Measurements from ENCODE around the gene MYO3B.
"Not testable (repeated sequence)": the region's sequence is repeated elsewhere in the genome, so short reads cannot be mapped to it uniquely, and the experiment has no call there.

The MYO3B gene

DNA sequence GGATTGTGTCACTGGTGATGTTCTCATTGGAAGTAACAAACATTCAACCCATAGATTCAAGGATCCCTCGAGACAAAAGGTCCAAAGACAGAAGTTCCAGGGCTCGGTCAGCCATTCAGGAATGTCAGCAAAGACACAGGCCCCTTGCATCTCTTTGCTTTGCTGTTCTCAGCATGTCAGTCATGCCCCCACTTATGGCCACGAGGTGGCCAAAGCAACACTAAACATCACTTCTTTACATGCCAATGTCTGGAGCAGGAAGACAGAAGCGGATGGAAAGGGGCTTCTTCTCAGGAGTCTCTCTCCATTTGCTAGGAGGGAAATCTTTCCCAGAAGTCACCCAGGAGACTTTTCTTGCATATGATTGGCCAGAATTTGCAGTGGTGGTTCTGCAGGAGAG lies 345.6 kb downstream of the MYO3B start:
- no peak for DNase-seq

DNA sequence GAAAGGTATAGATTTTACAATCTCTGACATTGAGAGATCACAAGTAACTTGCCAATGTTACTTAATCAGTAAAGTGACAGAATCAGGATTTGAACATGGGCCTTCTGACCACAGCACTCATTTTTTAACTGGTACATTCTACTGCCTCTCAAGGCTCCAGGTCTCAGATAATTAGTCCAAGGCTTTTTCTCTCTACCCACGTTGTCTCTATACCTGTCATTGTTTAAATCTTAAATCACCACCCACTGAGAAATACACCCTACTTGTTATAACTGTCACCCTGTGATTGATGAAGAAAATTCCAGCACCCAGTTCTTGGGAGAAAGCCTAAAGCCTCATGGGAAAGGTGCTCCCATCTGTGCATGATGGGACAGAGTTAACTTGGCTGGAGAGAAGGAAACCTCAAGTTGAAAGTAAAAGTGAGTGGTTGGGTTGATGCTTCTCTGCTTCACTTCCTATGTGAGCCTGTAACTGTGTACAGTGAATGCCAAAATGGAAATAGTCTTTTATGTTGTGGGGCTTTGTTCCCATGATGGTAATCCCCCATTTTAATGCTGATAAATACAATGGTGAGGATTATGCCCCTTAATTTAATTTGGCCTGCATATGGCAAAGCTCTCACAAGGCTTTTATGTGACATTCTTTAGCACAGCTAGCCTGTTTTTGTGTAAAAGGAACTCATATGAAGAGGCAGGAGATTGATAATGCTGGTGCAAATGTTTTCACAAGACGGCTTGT lies 347.1 kb downstream of the MYO3B start:
- peak; percentile 16 for DNase-seq

DNA sequence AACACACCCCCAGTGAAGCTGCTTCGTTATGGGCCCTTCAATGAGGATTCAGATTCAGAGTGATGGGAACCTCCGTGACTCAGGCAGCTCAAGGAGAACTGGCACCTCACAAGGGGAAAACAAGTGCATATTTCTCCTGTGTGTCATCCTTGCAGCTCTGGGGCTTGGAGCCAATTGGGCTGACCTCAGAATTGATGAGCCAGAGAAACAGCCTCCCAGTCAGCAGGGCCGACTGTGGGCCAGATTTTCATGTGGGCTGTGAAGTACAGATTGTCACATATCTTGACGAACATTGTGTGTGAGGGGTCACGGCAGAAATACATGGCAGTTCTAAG lies 347.6 kb downstream of the MYO3B start:
- DNase-seq: peak; percentile 97

DNA sequence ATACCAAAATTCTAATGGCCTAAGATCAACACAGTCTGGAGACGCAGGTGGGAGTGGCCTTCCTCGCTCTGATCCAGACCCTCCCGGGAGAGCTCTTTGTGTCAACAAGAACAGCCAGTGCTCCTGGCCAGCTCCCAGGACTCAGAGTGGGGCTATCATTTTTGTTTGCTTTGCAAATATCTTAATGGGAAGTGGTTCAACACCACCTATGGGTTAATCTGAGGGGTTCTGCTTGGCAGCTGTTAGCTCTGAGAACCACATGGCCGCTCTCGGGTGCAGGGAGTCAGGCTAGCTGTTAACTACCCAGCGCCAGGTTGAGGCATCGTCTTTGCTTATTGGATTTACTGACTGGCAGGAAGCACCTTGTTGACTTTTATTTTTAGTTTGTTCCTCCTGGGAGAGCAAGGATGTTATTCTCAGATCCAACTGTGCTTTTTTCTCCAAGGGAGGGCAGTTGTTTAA lies 352.4 kb downstream of the MYO3B start:
- peak; percentile 58 for DNase-seq

DNA sequence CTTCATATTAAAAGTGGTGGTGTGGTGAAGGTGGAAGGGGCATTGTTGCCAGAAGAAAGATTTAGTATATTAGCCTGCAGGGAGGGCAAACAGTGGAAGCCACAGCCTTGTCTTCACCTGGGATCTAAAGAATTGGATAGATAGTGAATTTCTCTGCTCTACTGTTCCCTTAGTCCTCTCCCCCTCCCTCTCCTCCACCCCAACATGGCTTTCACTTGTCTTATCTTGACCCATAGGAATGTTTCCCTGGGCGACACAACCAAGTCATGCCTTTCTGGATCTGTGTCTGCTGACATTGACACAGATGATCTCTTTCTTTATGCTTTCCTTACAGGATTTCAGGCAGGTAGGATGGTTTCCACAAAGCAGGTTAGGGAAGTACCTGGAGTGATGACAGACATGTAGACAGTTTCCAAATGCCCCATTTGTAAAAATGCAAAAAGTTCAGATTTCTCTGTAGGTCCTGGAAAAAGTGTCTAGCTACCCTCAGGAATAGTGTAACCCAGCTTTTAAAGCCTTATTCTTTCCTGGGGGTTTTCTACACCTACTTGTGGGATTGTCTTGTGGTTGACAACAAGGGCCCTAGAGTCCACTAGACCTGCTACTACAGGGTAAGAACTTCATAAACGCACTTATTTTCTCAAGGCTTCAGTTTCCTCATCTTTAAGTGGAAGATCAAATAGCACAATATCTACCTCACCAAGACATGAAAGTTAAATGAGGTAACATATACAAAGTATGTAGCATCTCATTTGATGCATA lies 353.0 kb downstream of the MYO3B start:
- no peak for DNase-seq

DNA sequence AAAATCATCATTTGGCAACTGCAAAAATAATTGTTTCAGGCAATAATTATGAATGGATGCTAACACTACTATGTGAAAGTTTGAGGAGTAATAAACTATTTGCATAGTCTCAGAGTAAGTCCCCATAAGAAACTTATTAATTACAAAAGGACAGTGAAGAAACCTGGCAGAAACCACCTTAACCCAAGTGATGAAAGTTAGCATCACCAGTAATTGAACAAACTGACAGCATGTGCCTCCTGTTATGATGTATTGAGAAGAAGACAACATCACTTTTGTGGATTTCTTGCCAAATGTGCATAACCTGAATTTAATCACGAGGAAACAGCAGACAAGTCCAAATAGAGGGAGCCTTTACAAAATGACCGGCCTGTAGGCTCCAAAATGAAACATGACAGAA lies 353.9 kb downstream of the MYO3B start:
- no peak for DNase-seq

DNA sequence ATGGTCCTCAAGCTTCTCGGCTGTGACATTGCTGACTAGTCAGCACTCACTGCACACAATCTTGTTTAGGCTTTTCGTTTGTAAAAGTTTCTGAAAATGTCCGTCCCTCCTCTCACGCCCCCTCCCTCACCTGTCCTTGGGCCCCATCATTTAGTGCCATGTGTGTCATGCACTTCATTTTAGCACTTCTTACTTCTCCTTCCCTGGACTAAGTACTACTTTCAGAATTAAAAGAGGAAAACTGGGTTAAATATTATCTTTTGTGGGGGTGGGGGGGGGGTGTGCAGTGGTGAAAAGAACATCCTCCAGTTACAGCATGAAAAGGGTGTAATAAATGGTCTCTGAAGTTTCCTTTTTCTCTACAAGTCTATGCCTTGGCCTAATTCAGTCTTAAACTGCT lies 355.2 kb downstream of the MYO3B start:
- DNase-seq: no peak

DNA sequence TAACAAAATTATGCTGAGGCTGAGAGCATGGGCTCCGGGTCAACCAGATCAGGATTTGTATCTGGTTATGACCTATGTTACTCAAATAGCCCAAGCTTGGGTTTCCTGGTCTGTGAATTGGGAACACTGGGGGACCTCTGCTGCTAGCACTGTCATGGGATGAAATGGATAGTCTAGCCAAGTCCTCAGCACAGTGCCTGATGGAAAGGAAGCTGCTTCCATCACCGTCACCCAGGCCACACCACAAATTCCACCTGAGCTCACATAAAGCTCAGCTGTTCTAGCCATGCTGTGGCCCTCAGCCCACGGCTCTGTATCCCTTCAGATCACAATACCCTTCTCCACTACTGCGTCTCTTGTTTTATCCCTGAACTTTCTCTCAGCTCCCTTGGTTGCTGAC lies 357.6 kb downstream of the MYO3B start:
- no peak for DNase-seq

DNA sequence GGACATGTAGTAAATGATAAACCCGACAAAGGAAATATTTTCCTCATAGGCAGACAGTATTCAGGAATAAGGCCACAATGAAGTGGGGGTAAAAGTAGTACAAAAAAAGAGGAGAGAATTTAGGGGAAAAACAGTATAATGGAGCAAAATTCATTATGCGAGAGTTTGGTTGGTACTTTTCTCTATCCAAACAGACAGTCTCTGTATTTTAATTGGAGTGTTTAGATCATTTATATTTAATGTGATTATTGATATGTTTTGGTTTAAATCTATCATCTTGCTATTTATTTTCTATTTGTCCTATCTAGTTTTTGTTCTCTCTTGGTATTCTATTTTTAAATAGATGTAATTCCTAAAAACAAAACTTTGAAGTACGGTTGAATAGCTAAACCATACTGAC lies 366.9 kb downstream of the MYO3B start:
- no peak for DNase-seq

DNA sequence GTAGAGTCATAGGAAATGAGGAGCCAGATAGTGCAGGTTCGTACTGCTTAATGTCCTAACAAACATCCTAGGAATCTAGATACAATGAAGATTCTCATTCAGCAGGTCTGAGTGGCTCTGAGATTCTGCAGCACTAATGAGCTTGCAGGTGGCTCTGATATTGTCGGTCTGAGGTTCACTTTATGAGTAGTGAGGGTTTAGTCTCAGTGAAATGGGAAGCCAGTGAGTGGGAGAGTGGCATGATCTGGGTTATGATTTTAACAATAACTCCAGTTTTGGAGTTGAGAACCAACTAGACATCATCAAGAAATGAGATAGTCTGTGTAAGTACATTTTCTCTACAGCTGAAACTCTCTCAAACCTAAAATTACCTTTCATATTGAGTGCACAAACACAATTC lies 370.4 kb downstream of the MYO3B start:
- DNase-seq: no peak

DNA sequence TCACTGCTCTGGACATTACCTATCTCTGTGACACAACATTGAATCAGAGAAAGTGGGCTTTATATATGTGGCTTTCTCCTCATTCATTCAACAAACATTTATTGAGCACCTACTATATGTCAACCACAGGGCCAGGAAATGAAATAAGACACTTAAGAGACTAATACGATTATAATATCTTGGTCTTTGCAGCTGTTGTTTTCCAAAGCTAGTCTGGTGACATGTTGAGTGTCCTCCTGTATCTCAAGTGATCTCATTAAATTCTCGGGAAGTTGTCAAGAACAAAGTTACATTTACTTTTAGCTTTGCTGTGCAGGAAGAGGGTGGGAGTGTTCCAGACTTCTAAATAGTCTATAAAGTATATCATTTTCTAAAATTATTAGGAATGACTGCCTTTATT lies 372.6 kb downstream of the MYO3B start:
- DNase-seq: no peak

DNA sequence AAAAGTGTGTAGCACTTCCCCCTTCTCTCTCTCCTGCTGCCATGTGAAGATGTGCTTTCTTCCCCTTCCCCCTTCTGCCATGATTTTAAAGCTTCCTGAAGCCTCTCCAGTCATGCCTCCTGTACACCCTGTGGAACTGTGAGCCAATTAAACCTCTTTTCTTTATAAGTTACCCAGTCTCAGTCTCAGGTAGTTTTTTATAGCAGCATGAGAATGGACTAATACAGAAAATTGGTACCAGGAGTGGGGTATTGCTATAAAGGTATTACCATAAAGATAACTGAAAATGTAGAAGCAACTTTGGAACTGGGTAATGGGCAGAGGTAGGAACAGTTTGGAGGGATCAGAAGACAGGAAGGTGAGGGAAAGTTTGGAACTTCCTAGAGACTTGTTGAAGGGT lies 374.0 kb downstream of the MYO3B start:
- DNase-seq: not testable (repeated sequence)

DNA sequence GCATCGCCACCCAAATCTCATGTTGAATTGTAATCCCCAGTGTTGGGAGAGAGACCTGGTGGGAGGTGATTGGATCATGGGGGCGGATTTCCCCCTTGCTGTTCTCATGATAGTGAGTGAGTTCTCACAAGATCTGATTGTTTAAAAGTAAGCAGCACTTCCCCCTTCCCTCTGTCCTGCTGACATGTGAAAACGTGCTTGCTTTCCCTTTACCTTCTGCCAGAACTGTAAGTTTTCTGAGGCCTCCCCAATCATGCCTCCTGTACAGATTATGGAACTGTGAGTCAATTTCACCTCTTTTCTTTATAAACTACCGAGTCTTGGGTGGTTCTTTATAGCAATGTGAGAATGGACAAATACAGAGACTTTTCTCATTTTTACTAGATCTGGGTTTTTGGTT lies 375.8 kb downstream of the MYO3B start:
- DNase-seq: no peak

DNA sequence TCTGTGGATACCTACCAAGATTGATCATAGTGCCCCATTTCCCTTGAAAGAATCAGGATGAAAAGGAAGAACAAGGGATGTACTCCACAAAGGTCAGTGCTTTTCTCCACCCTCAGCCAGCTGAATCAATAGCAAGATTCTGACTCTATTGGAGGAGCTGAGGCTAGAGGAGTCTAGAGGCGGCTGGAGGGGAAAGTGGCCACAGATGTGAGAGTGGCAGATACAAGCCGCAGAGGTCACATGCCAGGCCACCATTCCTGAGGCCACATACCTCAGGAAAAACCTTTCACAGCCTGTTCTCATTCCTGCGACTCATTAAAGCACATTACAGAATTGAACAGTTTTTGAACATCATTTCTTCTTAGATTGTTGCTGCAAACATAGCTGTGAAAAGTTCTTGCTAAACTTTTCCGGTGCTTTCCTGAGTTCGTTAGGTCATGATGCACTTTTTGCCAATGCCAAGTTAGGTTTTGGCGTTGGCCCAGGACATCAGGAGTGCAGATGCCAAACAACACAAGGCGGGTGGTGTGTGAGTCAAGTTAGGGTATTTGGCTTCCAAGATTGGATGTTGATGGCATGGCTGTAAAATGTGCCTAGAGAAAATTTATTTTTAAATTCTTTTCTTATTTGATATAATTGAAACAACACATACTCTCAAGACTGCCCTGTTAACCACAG lies 376.5 kb downstream of the MYO3B start:
- DNase-seq: peak; percentile 65

DNA sequence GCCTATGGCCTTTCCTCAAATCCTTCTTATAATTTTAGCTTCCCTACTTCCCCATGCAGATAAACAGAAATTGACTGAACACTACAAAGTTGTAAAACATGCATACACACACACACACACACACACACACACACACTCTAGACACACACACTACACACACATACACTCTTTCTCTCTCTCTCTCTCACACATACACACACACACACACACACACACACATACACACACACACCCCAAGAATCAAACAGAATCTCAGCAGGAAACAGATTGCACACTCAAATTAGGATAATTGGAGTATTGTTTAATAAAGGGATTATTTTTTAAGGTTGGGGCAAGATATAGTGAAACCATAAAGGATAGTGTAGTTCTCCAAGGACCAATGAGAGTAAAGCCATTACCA lies 385.0 kb downstream of the MYO3B start:
- DNase-seq: no peak

DNA sequence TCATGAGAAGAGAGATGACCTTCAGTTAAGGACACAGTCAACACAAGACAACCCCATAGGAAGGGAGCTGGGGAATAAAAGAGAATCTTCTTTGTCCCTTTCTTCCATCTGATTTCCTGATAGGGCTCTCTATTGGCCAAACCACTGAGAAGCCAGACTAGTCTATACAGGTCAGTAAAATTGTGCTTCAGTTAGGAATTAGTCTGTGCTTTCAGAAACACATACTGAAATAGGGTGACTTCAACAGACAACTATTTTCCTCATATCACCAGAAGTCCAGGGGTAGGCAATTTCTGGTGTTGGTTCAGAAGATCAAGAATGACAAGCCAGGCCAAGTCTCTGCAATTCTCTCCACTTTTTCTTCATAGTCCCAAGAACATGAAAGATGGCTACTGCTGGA lies 385.5 kb downstream of the MYO3B start:
- no peak for DNase-seq

DNA sequence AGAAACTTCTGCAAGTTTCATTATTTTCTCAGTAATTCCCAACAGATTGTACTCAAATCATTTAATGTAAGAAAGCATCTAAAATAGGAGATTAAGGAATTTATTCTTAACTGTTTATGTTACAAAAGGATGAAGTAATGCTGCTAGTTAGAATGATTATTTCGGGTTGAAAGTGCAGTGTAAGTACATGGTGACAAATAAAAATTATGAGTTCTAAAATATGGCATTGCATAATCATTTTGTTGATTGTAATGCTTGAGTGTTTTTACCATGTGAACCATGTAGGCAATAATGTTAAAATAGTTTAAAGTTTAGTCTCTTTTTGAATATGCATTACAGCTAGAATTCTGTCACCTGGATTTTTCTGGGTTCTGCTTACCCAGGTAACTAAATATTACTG lies 388.2 kb downstream of the MYO3B start:
- no peak for DNase-seq

DNA sequence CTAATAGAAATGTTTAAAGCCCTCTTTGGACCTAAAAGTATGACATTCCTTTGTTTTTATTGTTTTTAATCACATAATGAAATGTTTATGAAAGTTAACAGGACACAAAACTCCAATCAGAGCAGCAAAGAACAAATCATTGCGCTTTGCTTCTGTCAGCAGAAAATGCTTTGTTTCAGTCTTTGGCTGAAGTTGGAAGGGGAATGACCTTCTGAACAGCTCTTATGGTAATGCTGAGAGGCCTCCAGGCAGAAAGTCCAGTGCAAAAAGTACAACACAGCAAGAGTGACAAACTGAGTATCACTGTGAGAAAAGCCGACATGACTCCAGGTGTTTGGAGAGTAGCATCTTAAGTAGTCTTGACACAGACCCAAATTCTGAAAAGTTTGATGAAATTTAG lies 389.5 kb downstream of the MYO3B start:
- no peak for DNase-seq

DNA sequence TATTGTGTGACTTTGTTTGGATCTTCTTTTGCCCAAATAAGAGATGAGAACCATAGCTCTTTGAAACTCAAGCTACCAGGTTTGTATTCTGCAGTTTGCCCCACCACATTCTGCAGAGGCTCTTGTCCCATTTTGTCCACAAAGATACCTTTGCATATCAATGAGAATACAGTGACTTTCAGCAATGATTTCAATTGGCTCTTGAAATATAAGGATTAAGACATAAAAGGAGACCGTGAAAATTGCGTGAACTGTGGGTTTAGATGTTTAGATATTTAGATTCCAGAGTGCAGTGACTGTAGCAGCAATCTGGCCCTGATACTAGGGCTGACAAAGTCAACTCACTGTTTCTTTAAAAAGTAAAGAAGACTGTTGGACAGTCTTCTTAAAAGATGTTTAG lies 390.6 kb downstream of the MYO3B start:
- DNase-seq: no peak

DNA sequence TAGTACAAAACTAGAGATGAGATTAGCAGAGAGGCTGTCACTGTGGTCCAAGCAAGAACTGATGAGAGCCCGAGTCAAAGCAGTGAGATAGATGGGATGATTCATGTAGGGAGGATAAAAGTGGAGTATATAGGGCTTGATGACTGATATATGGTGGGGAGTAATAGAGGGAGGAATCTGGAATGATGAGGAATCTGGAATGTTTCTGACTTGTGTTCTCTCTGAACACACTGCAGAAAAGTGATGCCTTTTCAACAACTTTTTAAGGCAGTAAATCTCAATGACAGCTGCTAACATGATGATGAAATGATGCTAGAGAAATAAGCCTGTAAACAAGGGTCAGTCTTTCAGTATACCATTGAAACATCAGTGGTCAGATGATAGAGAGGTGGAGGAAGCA lies 393.7 kb downstream of the MYO3B start:
- DNase-seq: no peak

DNA sequence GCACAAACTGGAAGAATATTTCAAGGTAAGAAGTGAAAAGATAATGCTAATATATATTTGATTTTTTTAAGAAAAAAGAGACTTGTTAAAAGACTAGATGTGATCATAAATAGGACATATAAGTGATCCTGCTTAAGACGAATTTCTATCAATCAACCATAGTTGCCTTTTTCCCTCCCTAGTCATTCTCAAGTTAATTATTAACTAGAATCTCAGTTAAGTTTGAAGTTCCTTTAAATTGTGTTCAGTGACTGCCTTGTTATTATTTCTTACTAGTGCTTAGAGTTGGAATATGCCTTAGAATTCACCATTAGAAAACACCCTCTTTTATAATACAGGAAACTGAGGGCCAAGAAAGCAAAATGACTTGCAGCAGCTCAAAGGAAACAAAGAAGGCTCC lies 395.7 kb downstream of the MYO3B start:
- no peak for DNase-seq

DNA sequence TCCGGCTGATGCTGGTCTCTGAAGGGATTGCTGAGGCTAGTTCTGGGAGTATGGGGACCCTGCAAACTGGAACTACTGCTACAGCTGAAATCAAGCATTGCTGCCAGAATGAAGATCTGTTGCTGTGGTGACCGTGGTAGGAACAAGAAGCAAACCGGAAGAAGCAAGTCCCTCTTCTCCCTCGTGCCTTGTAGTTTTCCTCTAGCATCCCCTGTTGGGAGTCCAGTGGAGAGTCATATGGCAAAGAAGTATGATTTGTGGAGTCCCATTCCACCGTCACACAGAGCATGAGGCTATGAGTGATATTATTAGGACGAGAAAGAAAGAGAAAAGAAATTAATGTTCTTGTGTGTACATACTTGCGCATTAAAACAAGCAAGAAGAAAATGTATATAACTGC lies 398.3 kb downstream of the MYO3B start:
- no peak for DNase-seq

DNA sequence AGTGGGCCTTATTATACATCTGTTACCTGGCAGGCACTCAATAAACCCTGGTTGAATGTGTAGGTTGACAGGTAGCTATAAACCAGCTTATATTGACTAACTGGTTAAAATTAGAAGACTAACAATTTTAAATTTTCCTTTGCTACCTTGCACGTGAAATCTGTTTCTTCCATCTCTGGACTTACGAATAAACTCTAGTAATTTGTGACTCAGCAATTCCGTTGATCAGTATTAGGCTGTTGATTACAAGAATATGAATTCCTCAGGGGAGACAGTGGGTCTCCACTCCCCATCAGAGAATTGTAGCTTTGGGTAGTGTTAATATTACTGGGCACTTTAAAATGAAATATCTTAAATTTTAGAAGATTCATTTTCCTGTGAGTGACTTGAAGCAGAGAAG lies 399.4 kb downstream of the MYO3B start:
- DNase-seq: no peak

DNA sequence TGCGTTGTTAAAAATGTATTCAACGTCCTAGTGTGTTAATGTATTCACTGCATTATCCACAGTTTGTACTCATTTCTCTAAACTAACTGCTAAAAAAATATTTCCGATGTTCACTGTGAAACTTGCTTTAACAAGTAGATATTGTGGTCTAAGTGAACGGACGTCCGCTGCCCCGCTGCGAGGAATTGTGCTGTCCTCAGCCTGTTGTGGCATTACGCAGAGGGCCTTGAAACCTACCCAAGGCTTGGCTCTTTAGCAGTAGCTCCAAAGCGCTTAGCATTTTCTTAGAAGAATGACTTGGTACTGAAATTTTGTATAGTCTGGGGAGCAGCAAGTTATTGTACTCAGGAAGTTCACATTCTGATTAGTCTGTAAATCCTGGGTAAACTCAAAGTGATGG lies 400.7 kb downstream of the MYO3B start:
- no peak for DNase-seq

Measured in EL (cell line).